Upper lobe of right lung (tissue), 1 donor: ENCODE results near the gene PABPC4L. TPM values are rescaled to one million over a fixed set of nuclear protein-coding genes. Genes with fewer than 3 reads are reported as not detected.
"Not testable (repeated sequence)": the region's sequence is repeated elsewhere in the genome, so short reads cannot be mapped to it uniquely, and the experiment has no call there.

Experiments used
- ATAC-seq: fragments of 200-7000 bp; cut with Tn5 transposase; one replicate; pipeline ENCODE4 v1.9.1; 2020; ENCODE audit warnings: mild to moderate bottlenecking, moderate library complexity
- DNase-seq: peaks from one replicate; pipeline ENCODE4 v3.0.0-alpha.2; 2020
- H3K27ac ChIP-seq: fragments of 200-600 bp; one replicate; pipeline ENCODE4 v1.8.0; 2022
- H3K27me3 ChIP-seq: fragments of 200-600 bp; one replicate; pipeline ENCODE4 v1.8.0; 2022; ENCODE audit warnings: mild to moderate bottlenecking
- H3K36me3 ChIP-seq: fragments of 200-600 bp; one replicate; pipeline ENCODE4 v1.8.0; 2022
- H3K4me1 ChIP-seq: fragments of 200-600 bp; one replicate; pipeline ENCODE4 v1.8.0; 2022
- H3K4me3 ChIP-seq: fragments of 200-600 bp; one replicate; pipeline ENCODE4 v1.8.0; 2022; ENCODE audit warnings: mild to moderate bottlenecking
- H3K9me3 ChIP-seq: fragments of 200-600 bp; one replicate; pipeline ENCODE4 v1.8.0; 2022
- CTCF ChIP-seq: fragments of 200-600 bp; IDR thresholded peaks from one replicate; pipeline ENCODE4 v1.8.0; 2022; ENCODE audit warnings: antibody characterized with exemption
- intact Hi-C: fragments of 100-400 bp; cut with DNase I; formaldehyde crosslinking; loops from one replicate; pipeline ENCODE4 v1.11.0; 2022
- total RNA-seq: library from RNA; stranded (reverse); fragmentation: NEBNext Ultra II Directional; extraction: Animal tissue kit (Norgen Biotek cat#: 25700); gene quantifications from one replicate; pipeline ENCODE4 v1.2.1, GENCODE V29; 2021
- donor health status: DM: no; HTN: yes; CAD: no; lungs with severe emphysema.

The PABPC4L gene
- total RNA-seq, 1 donor from 2014 or later: 0.98 TPM

GRCh38 chr4:134215620-134216344, 14.2 kb upstream of the PABPC4L start:
- H3K4me3 ChIP-seq: no peak overlapping the region
- no peaks in the 10 kb centered on the region for H3K27me3 ChIP-seq
- DNase-seq (no peak), ATAC-seq (no peak)
- no peaks in the 10 kb centered on the region for H3K9me3 ChIP-seq
- TF ChIP-seq CTCF: no peak
- H3K27ac ChIP-seq: no peak overlapping the region
- H3K4me1 ChIP-seq: no peaks in the 10 kb centered on the region
- no peaks in the 10 kb centered on the region for H3K36me3 ChIP-seq
- intact Hi-C loops: no loop called here

GRCh38 chr4:134207955-134208354, 6.4 kb upstream of the PABPC4L start:
- H3K4me3 ChIP-seq, H3K27ac ChIP-seq, H3K36me3 ChIP-seq, H3K4me1 ChIP-seq, ATAC-seq, intact Hi-C loops, H3K27me3 ChIP-seq, DNase-seq, H3K9me3 ChIP-seq: not testable (repeated sequence)

GRCh38 chr4:134202166-134202956, 772 bp upstream of the PABPC4L start:
- no peaks in the 10 kb centered on the region for H3K4me1 ChIP-seq
- ATAC-seq (no peak), DNase-seq (no peak)
- H3K36me3 ChIP-seq: no peaks in the 10 kb centered on the region
- H3K9me3 ChIP-seq: no peaks in the 10 kb centered on the region
- H3K27me3 ChIP-seq: no peaks in the 10 kb centered on the region
- peak overlapping the region; percentile 59 for H3K4me3 ChIP-seq
- intact Hi-C loops: no loop called here
- no peak for TF ChIP-seq CTCF
- H3K27ac ChIP-seq: no peak overlapping the region

- no peak overlapping the region for H3K27ac ChIP-seq
- H3K4me3 ChIP-seq: peak overlapping the region; percentile 59
- TF ChIP-seq CTCF: no peak
- H3K4me1 ChIP-seq: no peaks in the 10 kb centered on the region
- ATAC-seq (peak; percentile 39), DNase-seq (peak; percentile 61)
- H3K36me3 ChIP-seq: no peaks in the 10 kb centered on the region
- intact Hi-C loops: no loop called here
- H3K27me3 ChIP-seq: no peaks in the 10 kb centered on the region
- no peaks in the 10 kb centered on the region for H3K9me3 ChIP-seq
Measured at GRCh38 chr4:134200811-134201215, 776 bp downstream of the PABPC4L start.

- no peak overlapping the region for H3K27ac ChIP-seq
- H3K4me1 ChIP-seq: no peaks in the 10 kb centered on the region
- H3K36me3 ChIP-seq: no peaks in the 10 kb centered on the region
- no peak for TF ChIP-seq CTCF
- intact Hi-C loops: no loop called here
- no peak overlapping the region for H3K4me3 ChIP-seq
- H3K27me3 ChIP-seq: no peaks in the 10 kb centered on the region
- H3K9me3 ChIP-seq: no peaks in the 10 kb centered on the region
- no peak for ATAC-seq
- no peak for DNase-seq
Measured at GRCh38 chr4:134189949-134190348, 11.6 kb downstream of the PABPC4L start.

GRCh38 chr4:134189480-134189879, 12.1 kb downstream of the PABPC4L start:
- Histone ChIP-seq H3K36me3 (no peaks in the 10 kb centered on the region), H3K9me3 (no peaks in the 10 kb centered on the region), H3K4me1 (no peaks in the 10 kb centered on the region), H3K4me3 (no peak overlapping the region), H3K27me3 (no peaks in the 10 kb centered on the region), H3K27ac (no peak overlapping the region)
- DNase-seq (no peak), ATAC-seq (no peak)
- intact Hi-C loops: no loop called here
- TF ChIP-seq CTCF: no peak
